Keratinocyte (primary cell): ENCODE results near the gene ATP2B2.

Source experiments
- EZH2 ChIP-seq: IDR thresholded peaks from one replicate; pipeline ENCODE4 v1.6.1; 2012; ENCODE audit warnings: inconsistent platforms, mild to moderate bottlenecking, low read length, moderate library complexity
- TF ChIP-seq, protein P1 (sequence below), 3 experiments: IDR thresholded peaks in 1 of 3; conservative IDR thresholded peaks in 1 of 3; optimal IDR thresholded peaks in 1 of 3; 2 replicates in 2 of 3; 3 replicates in 1 of 3; pipeline versions ENCODE3 to v1.5.1; 2011; ENCODE audit warnings: low read length in 3 of 3, mild to moderate bottlenecking in 3 of 3, moderate library complexity in 2 of 3, control low read depth in 1 of 3, inconsistent platforms in 1 of 3; ENCODE audit not compliant: insufficient read depth in 2 of 3; ENCODE audit errors: extremely low read depth in 1 of 3

GRCh38 chr3:10341901-10342398 lies 163.4 kb downstream of the ATP2B2 start:
- TF ChIP-seq, protein P1, sequence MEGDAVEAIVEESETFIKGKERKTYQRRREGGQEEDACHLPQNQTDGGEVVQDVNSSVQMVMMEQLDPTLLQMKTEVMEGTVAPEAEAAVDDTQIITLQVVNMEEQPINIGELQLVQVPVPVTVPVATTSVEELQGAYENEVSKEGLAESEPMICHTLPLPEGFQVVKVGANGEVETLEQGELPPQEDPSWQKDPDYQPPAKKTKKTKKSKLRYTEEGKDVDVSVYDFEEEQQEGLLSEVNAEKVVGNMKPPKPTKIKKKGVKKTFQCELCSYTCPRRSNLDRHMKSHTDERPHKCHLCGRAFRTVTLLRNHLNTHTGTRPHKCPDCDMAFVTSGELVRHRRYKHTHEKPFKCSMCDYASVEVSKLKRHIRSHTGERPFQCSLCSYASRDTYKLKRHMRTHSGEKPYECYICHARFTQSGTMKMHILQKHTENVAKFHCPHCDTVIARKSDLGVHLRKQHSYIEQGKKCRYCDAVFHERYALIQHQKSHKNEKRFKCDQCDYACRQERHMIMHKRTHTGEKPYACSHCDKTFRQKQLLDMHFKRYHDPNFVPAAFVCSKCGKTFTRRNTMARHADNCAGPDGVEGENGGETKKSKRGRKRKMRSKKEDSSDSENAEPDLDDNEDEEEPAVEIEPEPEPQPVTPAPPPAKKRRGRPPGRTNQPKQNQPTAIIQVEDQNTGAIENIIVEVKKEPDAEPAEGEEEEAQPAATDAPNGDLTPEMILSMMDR (optimal IDR thresholded peaks at IDR 0.05 in 1 of 3, IDR thresholded peaks at IDR 0.05 in 1 of 3, conservative IDR thresholded peaks at IDR 0.05 in 1 of 3; ENCODE audit: extremely low read depth in 1 of 3, insufficient read depth in 2 of 3, low read length in 3 of 3) = no peak
- TF ChIP-seq EZH2 = no peak
